ENCODE data around the gene GALNT9.

GALNT9 gene

DNA sequence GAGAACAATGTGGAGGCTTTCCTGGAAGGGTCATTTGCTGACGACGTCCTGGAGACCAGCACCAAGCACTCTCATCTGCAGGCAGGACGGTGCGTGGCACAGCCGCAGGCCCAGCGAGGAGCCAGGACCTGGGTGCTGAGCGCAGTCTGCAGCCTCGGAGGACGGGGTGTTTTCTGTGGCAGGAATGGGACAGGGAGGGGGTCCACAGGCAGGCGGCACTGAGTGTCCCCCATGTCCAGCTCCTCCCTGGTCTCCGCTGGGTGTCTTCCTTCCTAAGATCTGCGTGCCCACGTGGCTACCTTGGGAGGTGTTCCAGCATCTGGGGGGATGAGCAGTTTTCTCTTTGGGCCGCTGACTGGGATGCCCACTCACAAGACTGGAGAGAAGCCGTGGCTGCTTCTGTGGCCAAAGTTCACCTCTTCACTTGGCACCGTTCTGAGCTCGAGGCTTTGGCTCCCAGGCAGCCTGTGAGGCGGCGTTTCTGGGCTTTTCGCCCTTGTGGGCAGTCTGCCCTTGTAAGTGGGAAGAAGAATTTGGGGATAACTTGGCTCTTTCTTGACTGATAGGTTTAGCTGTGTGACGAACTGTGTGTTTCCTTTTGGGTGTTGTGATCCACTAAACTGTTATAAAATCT is 112.9 kb downstream of the GALNT9 start:
- H3K4me3 ChIP-seq (ENCODE audit: low read depth, low read length) = no peak overlapping the region
- TF ChIP-seq, protein P1, sequence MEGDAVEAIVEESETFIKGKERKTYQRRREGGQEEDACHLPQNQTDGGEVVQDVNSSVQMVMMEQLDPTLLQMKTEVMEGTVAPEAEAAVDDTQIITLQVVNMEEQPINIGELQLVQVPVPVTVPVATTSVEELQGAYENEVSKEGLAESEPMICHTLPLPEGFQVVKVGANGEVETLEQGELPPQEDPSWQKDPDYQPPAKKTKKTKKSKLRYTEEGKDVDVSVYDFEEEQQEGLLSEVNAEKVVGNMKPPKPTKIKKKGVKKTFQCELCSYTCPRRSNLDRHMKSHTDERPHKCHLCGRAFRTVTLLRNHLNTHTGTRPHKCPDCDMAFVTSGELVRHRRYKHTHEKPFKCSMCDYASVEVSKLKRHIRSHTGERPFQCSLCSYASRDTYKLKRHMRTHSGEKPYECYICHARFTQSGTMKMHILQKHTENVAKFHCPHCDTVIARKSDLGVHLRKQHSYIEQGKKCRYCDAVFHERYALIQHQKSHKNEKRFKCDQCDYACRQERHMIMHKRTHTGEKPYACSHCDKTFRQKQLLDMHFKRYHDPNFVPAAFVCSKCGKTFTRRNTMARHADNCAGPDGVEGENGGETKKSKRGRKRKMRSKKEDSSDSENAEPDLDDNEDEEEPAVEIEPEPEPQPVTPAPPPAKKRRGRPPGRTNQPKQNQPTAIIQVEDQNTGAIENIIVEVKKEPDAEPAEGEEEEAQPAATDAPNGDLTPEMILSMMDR (IDR thresholded peaks at IDR 0.05; ENCODE audit: low read depth, low read length) = no peak

DNA sequence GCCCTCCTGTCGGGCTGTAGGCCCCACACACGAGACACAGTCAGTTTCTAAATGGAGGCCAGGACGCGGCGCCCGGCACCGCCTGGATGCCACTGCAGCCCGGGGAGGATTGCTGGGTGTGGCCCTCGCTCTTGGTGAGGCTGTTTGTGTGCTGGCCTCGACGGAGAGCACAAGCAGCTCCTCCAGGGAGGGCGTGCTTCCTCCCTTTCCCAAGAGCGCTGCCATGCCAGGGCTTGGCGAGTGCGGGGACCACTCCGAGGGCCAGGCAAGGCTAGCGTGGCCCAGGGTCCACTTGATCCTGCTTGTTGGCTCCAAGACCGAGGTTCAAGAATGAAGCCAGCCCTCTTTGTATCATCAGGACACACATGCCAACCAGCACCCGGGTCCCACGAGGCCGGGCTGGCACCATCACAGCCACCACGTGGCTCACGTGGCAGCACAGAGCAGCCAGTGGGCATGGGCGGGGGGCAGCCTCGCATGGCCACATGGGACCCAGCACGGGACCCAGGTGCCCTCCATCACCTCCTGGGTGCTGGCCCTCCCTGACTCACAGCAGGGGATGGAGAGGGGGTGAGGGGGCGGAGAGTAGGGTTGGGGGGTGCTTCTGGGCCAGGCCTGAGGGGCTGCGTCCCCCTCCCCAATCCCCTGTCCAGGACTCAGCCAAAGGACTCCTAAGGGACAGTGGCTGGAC is 113.9 kb downstream of the GALNT9 start:
- H3K4me3 ChIP-seq (ENCODE audit: low read depth, low read length) = no peak overlapping the region
- TF ChIP-seq, protein P1 (IDR thresholded peaks at IDR 0.05; ENCODE audit: low read depth, low read length) = no peak

DNA sequence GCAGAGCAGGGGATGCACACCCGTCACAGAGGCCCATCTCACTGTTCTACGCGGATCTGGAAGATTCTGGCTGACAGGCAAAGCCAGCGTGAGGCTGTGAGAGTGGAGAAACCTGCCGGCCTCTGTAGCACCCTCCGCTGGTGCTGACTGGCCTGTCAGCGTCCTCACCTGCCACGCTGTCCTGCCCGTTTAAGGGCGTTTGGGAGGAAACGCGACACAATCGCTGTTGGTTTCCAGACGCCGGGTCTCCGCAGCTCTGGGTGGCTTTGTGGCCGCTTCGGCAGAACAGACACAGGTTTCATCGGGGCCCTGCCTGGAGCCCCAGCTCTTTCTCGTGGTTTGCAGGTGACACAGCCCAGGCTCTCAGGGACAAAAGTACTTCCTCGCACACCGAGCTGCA is 114.5 kb downstream of the GALNT9 start:
- TF ChIP-seq, protein P1 (IDR thresholded peaks at IDR 0.05; ENCODE audit: low read depth, low read length) = no peak
- H3K4me3 ChIP-seq (ENCODE audit: low read depth, low read length) = no peak overlapping the region

DNA sequence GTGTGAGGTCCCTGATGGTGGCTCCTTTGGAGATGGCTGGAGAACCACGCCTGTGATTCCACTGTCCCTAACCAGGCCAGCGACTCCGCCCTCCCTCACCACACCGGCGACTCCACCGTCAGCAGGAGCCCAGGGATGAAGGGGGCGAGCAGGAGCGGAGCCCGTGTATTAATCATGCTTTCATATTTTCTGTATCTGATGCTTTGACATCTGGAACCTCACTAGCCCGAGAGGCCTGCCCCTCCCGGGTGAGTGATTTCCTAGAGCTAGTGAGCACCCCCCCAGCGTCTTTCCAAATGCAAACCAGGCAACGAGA is 115.3 kb downstream of the GALNT9 start:
- no peak overlapping the region for H3K4me3 ChIP-seq (ENCODE audit: low read depth, low read length)
- TF ChIP-seq, protein P1 (IDR thresholded peaks at IDR 0.05; ENCODE audit: low read depth, low read length) = no peak

DNA sequence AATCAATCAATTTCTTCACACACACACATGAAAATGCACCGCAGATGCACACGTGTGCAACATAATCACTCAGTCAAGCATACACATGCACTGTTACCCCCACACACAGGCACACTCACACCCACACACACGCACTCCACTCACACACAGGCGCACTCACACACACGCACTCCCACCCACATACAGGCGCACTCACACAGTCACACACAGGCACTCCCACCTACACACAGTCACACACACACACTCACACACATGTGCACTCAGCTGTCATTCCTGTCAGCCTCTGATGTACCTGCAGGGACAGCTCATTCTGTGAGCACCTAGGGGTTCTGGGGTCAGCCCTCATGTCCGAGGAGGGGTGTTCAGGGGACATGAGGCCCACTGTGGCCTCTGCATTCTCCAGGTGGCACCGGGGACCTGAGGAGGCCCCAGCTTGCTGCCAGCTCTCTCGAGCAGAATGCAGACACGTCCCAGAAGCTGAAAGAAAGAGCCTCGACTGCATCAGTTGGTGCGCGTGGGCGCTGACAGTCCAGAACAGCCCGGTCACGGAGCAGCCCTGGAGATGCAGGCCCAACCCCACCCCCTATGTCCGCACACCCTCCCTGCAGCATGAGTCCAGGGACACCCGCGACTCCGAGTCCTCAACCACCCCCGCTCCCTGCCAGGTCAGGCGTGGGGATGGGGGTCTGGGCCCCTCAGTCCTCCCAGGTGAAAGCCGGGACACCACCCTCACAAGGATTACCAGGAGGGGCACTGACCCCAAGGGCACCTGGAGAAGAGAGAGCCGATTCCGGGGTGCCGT is 115.8 kb downstream of the GALNT9 start:
- TF ChIP-seq, protein P1 (IDR thresholded peaks at IDR 0.05; ENCODE audit: low read depth, low read length) = no peak

DNA sequence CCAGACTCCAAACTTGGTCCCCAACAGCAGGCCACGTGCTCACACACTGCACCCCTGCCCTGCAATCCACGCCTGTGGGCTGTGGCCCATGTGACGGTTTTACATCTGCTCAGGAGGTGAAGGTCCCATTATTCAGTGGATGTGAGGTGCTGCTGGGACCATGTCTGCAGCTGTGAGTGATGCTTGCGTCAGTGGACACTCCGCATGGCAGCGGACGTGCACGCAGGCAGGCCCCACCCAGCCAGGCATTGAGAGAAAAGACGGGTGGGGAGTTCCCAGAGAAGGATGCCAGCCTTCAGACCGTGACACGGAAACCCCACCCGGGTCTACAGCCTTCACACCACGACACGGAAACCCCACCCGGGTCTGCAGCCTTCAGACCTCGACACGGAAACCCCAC is 117.6 kb downstream of the GALNT9 start:
- H3K4me3 ChIP-seq (ENCODE audit: low read depth, low read length) = no peak overlapping the region
- TF ChIP-seq, protein P1 (IDR thresholded peaks at IDR 0.05; ENCODE audit: low read depth, low read length) = no peak

More for the DNA sequence above, 115.8 kb downstream of the GALNT9 start:
- no peak overlapping the region for H3K4me3 ChIP-seq (ENCODE audit: low read depth, low read length)

DNA sequence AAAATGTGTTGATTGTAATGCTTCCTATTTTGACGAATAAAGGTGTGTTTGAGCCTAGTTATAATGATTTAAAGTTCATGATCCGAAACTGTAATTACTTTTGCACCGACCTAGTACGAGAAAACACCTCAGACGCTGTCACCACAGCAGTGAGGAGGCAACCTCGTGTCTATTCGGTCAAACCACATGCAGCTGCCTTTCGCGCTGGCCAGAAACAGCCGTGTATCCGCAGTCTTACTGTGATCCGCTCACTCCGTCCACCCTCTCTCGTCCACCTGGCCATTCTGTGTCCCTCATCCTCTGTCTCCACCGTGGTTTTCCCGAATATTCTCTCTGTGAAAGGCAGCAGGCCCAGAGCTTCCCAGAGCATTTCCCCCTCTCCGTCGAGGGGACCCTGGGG is 118.1 kb downstream of the GALNT9 start:
- TF ChIP-seq, protein P1 (IDR thresholded peaks at IDR 0.05; ENCODE audit: low read depth, low read length) = no peak
- no peak overlapping the region for H3K4me3 ChIP-seq (ENCODE audit: low read depth, low read length)
